ENCODE results near the gene PARVB. TPM values are rescaled to one million over a fixed set of nuclear protein-coding genes. Genes with fewer than 3 reads are reported as not detected.

The PARVB gene
- total RNA-seq, 4 donors from 2014 or later, result 27.7 to 88.5 (median 41.7) TPM

DNA sequence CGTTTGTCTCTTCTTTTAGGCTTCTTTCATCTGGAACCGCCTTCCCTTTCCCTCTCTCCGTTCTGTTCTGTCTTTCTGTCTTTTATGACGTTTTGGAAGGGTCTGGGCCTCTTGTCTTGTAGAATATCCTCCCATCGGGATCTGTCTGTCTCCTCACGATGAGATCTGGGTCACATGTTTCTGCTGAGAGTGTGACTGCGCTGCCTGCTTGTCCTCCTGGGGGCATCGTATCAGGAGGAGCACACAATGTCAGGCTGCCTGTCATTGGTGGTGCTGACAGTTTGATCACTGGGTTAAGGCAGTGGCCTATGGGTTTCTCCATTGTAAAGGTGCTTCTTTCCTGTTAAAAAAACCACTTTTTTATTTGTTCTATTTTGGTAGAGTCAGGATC lies 96.2 kb downstream of the PARVB start:
- Histone ChIP-seq H3K27me3 (no peaks in the 10 kb centered on the region), H3K4me3 (no peak overlapping the region), H3K27ac (no peak overlapping the region), H3K4me1 (no peaks in the 10 kb centered on the region), H3K36me3 (no peaks in the 10 kb centered on the region), H3K9me3 (peaks cover 0 to 4% of the 10 kb centered on the region in 2 donors)
- no peak for TF ChIP-seq POLR2A (IDR thresholded peaks at IDR 0.05)
- TF ChIP-seq, protein P1, sequence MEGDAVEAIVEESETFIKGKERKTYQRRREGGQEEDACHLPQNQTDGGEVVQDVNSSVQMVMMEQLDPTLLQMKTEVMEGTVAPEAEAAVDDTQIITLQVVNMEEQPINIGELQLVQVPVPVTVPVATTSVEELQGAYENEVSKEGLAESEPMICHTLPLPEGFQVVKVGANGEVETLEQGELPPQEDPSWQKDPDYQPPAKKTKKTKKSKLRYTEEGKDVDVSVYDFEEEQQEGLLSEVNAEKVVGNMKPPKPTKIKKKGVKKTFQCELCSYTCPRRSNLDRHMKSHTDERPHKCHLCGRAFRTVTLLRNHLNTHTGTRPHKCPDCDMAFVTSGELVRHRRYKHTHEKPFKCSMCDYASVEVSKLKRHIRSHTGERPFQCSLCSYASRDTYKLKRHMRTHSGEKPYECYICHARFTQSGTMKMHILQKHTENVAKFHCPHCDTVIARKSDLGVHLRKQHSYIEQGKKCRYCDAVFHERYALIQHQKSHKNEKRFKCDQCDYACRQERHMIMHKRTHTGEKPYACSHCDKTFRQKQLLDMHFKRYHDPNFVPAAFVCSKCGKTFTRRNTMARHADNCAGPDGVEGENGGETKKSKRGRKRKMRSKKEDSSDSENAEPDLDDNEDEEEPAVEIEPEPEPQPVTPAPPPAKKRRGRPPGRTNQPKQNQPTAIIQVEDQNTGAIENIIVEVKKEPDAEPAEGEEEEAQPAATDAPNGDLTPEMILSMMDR (IDR thresholded peaks at IDR 0.05), result no peak
- DNase-seq, result no peak
- intact Hi-C loops (cut with DNase I; ENCODE audit: low total_unique reads), result no loop called here

DNA sequence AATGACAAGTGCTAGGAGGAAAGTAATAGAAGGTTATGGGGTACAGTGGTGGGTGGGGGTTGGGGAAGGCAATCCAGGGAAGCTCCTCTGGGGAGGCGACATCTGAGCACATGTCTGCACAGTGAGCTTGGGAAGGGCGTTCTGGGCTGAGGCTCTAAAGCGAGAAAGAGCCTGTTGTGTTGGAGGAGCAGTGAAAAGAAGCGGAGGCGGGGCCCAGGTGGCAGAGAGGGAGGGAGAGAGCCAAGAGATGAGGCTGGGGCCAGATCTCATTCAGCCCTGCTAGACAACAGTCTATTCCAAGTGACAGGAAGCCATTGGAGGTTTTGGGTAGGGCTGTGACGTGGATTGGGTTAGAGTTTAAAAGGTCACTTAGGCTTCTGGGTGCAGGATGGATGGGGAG lies 101.3 kb downstream of the PARVB start:
- intact Hi-C loops (cut with DNase I; ENCODE audit: low total_unique reads), result no loop called here
- no peak overlapping the region for H3K4me3 ChIP-seq
- H3K9me3 ChIP-seq, result peaks cover 0 to 4% of the 10 kb centered on the region in 2 donors
- H3K36me3 ChIP-seq, result no peaks in the 10 kb centered on the region
- H3K27me3 ChIP-seq, result no peaks in the 10 kb centered on the region
- TF ChIP-seq, protein P1 (IDR thresholded peaks at IDR 0.05), result no peak
- no peaks in the 10 kb centered on the region for H3K4me1 ChIP-seq
- no peak for DNase-seq
- H3K27ac ChIP-seq, result no peak overlapping the region

DNA sequence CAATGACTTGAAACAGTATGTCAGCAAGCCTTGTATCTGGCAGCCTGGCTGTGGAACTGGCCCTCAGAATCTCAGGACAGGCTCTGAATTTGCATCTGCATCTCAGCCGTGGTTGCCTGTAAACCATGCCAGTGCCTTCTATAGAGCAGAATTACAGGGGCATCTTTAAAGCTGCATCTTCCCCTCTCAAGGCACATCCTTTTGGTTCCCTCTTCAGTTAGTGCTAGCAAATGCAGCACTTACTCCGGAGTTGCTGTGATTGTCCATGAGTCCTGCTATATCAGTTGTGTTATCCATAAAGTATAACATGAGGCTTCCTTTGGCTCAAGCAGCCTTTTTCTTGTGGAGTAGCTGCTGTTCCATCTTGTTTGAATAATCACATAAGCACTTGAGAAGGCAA lies 102.7 kb downstream of the PARVB start:
- no peak for DNase-seq
- Histone ChIP-seq H3K27me3 (no peaks in the 10 kb centered on the region), H3K9me3 (peaks cover 0 to 4% of the 10 kb centered on the region in 2 donors), H3K4me3 (no peak overlapping the region), H3K27ac (no peak overlapping the region), H3K4me1 (no peaks in the 10 kb centered on the region), H3K36me3 (no peaks in the 10 kb centered on the region)
- intact Hi-C loops (cut with DNase I; ENCODE audit: low total_unique reads), result no loop called here
- TF ChIP-seq POLR2A (IDR thresholded peaks at IDR 0.05), result no peak
- TF ChIP-seq, protein P1 (IDR thresholded peaks at IDR 0.05), result no peak

DNA sequence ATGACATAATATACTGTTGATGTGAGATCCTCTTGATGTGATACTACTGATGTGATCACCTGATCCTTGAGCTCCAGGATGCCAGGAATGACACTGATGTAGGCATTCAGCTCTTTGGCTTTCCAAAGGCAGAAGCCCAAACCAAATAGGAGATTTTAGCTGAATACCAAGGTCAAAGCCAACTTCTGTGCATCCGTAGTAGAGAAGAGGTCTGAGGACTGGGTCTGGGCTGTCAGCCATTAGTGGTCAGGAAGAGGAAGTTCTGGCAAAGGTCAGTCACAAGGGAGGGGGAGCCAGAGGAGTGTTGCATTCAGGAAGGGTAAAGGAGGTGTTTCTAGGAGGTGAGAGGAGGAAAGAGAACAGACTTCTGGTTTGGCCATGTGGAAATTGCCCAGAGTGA lies 103.3 kb downstream of the PARVB start:
- no peaks in the 10 kb centered on the region for H3K4me1 ChIP-seq
- no peaks in the 10 kb centered on the region for H3K36me3 ChIP-seq
- no peaks in the 10 kb centered on the region for H3K27me3 ChIP-seq
- no peaks in the 10 kb centered on the region for H3K9me3 ChIP-seq
- H3K4me3 ChIP-seq, result no peak overlapping the region
- intact Hi-C loops (cut with DNase I; ENCODE audit: low total_unique reads), result no loop called here
- no peak overlapping the region for H3K27ac ChIP-seq
- no peak for DNase-seq
- TF ChIP-seq, protein P1 (IDR thresholded peaks at IDR 0.05), result no peak
- TF ChIP-seq POLR2A (IDR thresholded peaks at IDR 0.05), result no peak

DNA sequence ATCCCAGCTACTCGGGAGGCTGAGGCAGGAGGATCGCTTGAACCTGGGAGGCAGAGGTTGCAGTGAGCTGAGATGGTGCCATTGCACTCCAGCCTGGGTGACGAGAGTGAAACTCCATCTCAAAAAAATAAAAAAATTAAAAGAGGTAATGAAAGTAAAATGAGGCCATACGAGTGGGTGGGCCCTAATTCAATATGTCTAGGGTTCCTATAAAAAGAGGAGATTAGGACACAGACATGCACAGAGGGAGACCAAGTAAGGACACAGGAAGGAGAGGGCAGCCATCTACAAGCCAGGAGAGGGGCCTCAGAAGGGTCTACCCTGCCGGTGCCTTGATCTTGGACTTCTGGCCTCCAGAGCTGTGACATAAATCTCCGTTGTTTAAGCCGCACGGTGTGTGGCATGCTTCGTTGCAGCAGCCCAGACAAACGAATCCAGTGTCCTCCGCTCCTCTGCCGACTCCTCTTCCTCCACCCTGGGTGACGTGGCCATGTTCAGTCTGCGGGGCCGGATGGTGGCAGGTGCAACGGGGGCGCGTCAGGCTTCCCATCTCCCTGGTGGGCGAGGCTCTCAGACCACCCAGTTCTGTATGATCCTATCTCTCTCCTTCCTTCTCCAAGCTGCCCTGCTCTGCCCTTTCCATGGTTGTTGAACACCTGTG lies 105.0 kb downstream of the PARVB start:
- Histone ChIP-seq H3K36me3 (no peaks in the 10 kb centered on the region), H3K9me3 (no peaks in the 10 kb centered on the region), H3K4me1 (no peaks in the 10 kb centered on the region), H3K4me3 (no peak overlapping the region), H3K27ac (no peak overlapping the region), H3K27me3 (no peaks in the 10 kb centered on the region)
- no peak for DNase-seq
- intact Hi-C loops (cut with DNase I; ENCODE audit: low total_unique reads), result no loop called here
- TF ChIP-seq, protein P1 (IDR thresholded peaks at IDR 0.05), result no peak

All from uterus (tissue), 4 donors.